GM12872 (cell line): ENCODE measurements around the gene ZNF316.

ENCODE experiments used
- CTCF ChIP-seq: IDR thresholded peaks from 3 replicates; pipeline ENCODE4 v1.5.1; 2011; ENCODE audit warnings: low read depth, mild to moderate bottlenecking, low read length, moderate library complexity; ENCODE audit not compliant: insufficient read depth

Gene ZNF316

GRCh38 chr7:6639032-6639431 is 1.9 kb downstream of the ZNF316 start:
- no peak for TF ChIP-seq CTCF

- no peak for TF ChIP-seq CTCF
Measured at GRCh38 chr7:6639627-6640026, 2.5 kb downstream of the ZNF316 start.

GRCh38 chr7:6640246-6640721 is 3.2 kb downstream of the ZNF316 start:
- TF ChIP-seq CTCF = no peak

GRCh38 chr7:6641305-6642035 is 4.4 kb downstream of the ZNF316 start:
- TF ChIP-seq CTCF = no peak

- no peak for TF ChIP-seq CTCF
Measured at GRCh38 chr7:6642239-6642839, 5.2 kb downstream of the ZNF316 start.

GRCh38 chr7:6642861-6643640 is 5.9 kb downstream of the ZNF316 start:
- no peak for TF ChIP-seq CTCF

GRCh38 chr7:6643915-6644625 is 7.0 kb downstream of the ZNF316 start:
- TF ChIP-seq CTCF = no peak
